CD4-positive, alpha-beta T cell (primary cell): ENCODE results near the gene CHST3. TPM values are rescaled to one million over a fixed set of nuclear protein-coding genes. Genes with fewer than 3 reads are reported as not detected.

ENCODE experiments used
- ATAC-seq: fragments of 200-7000 bp; cut with Tn5 transposase; one replicate; pipeline ENCODE4 v1.10.0; 2022; ENCODE audit warnings: mild to moderate bottlenecking; ENCODE audit not compliant: poor library complexity
- CTCF ChIA-PET: fragments of 350-600 bp; sonication (Branson Sonifier 250); formaldehyde crosslinking; loops from one replicate; lab custom pipeline; 2021; ENCODE audit warnings: antibody characterized with exemption, inconsistent platforms; lab: Charles Lee
- POLR2A ChIA-PET: fragments of 350-600 bp; sonication (Branson Sonifier 250); formaldehyde crosslinking; loops from one replicate; lab custom pipeline; 2021; ENCODE audit warnings: antibody characterized with exemption, inconsistent platforms; lab: Charles Lee
- DNase-seq, 14 experiments: peaks; one replicate each; pipeline ENCODE4 v3.0.0-alpha.2; 2013 to 2020; ENCODE audit warnings: mixed read lengths in 2 of 14
- H3K27ac ChIP-seq, 2 donors: one replicate each; pipeline versions ENCODE4 v1.5.1 to v1.7.0; 2013; ENCODE audit warnings: low read length in 2 of 2, low read depth in 1 of 2, mild to moderate bottlenecking in 1 of 2
- H3K27me3 ChIP-seq, 2 experiments: 1 replicate in 1 of 2; 2 replicates in 1 of 2; pipeline versions ENCODE4 v1.6.1 to v1.7.0; 2013; ENCODE audit warnings: low read length in 2 of 2, control low read depth in 1 of 2, mild to moderate bottlenecking in 1 of 2, moderate library complexity in 1 of 2; ENCODE audit not compliant: insufficient read depth in 2 of 2, control insufficient read depth in 1 of 2
- H3K36me3 ChIP-seq: one replicate; pipeline ENCODE4 v1.6.1; 2013; ENCODE audit warnings: low read length, control low read depth; ENCODE audit not compliant: insufficient read depth
- H3K4me1 ChIP-seq: one replicate; pipeline ENCODE4 v1.6.1; 2013; ENCODE audit warnings: low read length, control low read depth; ENCODE audit not compliant: insufficient read depth
- H3K4me3 ChIP-seq: one replicate; pipeline ENCODE4 v1.5.1; 2013; ENCODE audit warnings: mild to moderate bottlenecking, low read length, moderate library complexity
- H3K9me3 ChIP-seq, 2 experiments: 1 replicate in 1 of 2; 2 replicates in 1 of 2; pipeline versions ENCODE4 v1.6.1 to v1.7.0; 2013; ENCODE audit warnings: low read length in 2 of 2, mild to moderate bottlenecking in 2 of 2, control low read depth in 1 of 2, moderate library complexity in 1 of 2; ENCODE audit not compliant: control insufficient read depth in 1 of 2, insufficient read depth in 1 of 2
- H3K27ac Mint-ChIP-seq: one replicate; pipeline ENCODE4 v1.8.0; 2020; ENCODE audit warnings: mixed read lengths
- H3K27me3 Mint-ChIP-seq: one replicate; pipeline ENCODE4 v1.8.0; 2021; ENCODE audit warnings: mixed read lengths
- H3K36me3 Mint-ChIP-seq: one replicate; pipeline ENCODE4 v1.8.0; 2021; ENCODE audit warnings: low read depth, mixed read lengths
- H3K4me1 Mint-ChIP-seq: one replicate; pipeline ENCODE4 v1.8.0; 2021; ENCODE audit warnings: low read depth, mixed read lengths
- H3K4me3 Mint-ChIP-seq: one replicate; pipeline ENCODE4 v1.8.0; 2020; ENCODE audit warnings: mild to moderate bottlenecking, mixed read lengths
- H3K9me3 Mint-ChIP-seq: one replicate; pipeline ENCODE4 v1.8.0; 2020; ENCODE audit warnings: mixed read lengths
- intact Hi-C, 2 experiments: fragments of 100-400 bp; cut with DNase I in 1 of 2; cut with micrococcal nuclease in 1 of 2; formaldehyde crosslinking; loops; one replicate each; pipeline versions ENCODE4 v1.15.1 to v1.9.0; 2023 to 2025; cut with DNase I, micrococcal nuclease
- total RNA-seq, 174 experiments: library from RNA in 2 of 174; stranded (reverse) in 2 of 174; gene quantifications; one replicate each; pipeline ENCODE4 v1.2.3 and lab custom pipeline; 2021 to 2026
- TF ChIP-seq, protein P1 (sequence below): fragments of 200-600 bp; IDR thresholded peaks from one replicate; pipeline ENCODE4 v1.8.0; 2022; ENCODE audit warnings: antibody characterized with exemption, mild to moderate bottlenecking

Gene CHST3
- total RNA-seq, 2 experiments from 2014 or later = not detected

DNA sequence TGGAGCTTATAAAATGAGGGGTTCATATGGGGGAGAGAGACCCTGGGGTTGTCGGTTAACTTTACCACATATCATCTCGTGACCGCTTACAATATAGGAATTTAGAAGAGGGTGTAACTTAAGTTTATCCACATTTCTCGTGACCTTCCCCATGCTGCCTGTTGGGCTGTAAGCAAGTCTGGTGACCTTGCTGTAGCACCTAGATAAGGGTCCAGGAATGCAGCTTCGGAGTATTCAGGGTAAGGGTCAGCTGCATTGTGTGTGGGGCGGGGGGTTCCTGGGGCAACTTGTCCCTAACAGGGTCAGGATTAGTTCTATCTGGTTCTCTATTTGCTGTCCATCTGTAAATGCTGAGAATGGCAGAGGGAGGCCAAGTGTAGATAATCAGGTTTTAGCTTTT, 1.3 kb upstream of the CHST3 start:
- no peak overlapping the region for H3K4me3 ChIP-seq
- intact Hi-C loops = no loop called here
- ChIA-PET POLR2A (no interaction called here), CTCF (interaction anchor here (0.6 kb wide), 1 partner anchor 44 kb away, joined by 4 read pairs; no protein-coding TSS in a partner anchor)
- H3K36me3 Mint-ChIP-seq = no peaks in the 10 kb centered on the region
- H3K4me1 Mint-ChIP-seq = peaks cover 8% of the 10 kb centered on the region
- H3K27me3 ChIP-seq = peaks cover 31 to 38% of the 10 kb centered on the region in 2 experiments
- H3K27ac ChIP-seq = no peak overlapping the region
- H3K4me1 ChIP-seq = peaks cover 16% of the 10 kb centered on the region
- H3K27me3 Mint-ChIP-seq = peaks cover 60% of the 10 kb centered on the region
- TF ChIP-seq, protein P1, sequence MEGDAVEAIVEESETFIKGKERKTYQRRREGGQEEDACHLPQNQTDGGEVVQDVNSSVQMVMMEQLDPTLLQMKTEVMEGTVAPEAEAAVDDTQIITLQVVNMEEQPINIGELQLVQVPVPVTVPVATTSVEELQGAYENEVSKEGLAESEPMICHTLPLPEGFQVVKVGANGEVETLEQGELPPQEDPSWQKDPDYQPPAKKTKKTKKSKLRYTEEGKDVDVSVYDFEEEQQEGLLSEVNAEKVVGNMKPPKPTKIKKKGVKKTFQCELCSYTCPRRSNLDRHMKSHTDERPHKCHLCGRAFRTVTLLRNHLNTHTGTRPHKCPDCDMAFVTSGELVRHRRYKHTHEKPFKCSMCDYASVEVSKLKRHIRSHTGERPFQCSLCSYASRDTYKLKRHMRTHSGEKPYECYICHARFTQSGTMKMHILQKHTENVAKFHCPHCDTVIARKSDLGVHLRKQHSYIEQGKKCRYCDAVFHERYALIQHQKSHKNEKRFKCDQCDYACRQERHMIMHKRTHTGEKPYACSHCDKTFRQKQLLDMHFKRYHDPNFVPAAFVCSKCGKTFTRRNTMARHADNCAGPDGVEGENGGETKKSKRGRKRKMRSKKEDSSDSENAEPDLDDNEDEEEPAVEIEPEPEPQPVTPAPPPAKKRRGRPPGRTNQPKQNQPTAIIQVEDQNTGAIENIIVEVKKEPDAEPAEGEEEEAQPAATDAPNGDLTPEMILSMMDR = no peak
- DNase-seq = no peak
- no peaks in the 10 kb centered on the region for H3K9me3 Mint-ChIP-seq
- H3K9me3 ChIP-seq = peaks cover 0 to 10% of the 10 kb centered on the region in 2 experiments
- peak overlapping the region; percentile 72 for H3K4me3 Mint-ChIP-seq
- no peak overlapping the region for H3K27ac Mint-ChIP-seq
- no peak for ATAC-seq
- no peaks in the 10 kb centered on the region for H3K36me3 ChIP-seq

DNA sequence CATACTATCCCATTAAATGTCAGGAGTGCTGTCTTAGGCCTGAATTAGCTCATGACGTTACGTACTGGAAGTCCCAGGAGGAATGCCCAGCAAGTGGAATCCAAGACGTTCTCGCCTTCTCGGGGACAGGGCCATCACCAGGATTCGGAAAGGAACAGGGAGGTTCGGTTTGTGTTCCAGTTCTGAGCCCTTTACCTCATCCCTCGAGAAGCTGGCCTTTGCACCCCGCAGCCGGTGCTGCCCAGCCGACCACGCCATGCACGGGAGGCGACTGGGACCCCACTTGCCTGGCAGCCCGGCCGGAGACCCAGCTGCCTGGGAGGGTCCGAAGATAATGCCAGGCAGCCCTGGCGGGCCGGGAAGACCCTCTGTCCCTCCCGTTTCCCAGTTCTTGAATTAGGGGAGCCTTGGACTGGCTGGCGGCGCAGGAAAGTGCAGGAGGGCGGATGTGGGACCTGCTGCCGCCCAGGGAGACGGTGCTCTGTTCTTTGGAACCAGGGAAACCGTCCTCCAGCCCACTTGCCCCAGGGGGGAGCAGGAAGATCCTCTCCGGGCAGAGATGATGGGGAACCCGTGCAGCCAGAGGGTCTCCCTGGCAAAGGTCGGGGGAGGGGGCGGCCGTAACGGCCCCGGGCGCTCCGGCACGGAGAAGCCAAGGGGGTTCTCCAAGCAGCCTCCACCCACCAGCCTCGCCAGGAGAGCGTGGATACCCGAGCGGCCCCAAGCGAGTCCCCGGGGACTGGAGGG, 671 bp upstream of the CHST3 start:
- peaks cover 65% of the 10 kb centered on the region for H3K27me3 Mint-ChIP-seq

GRCh38 chr10:71964743-71965515, 734 bp downstream of the CHST3 start:
- ChIA-PET CTCF (no interaction called here), POLR2A (no interaction called here)
- DNase-seq = peak in 3 of 14 experiments; percentile 7 to 48 (median 21)
- peaks cover 31 to 38% of the 10 kb centered on the region in 2 experiments for H3K27me3 ChIP-seq
- H3K4me1 ChIP-seq = peaks cover 16% of the 10 kb centered on the region
- TF ChIP-seq, protein P1 = no peak
- H3K27ac ChIP-seq = no peak overlapping the region
- Mint-ChIP-seq H3K27me3 (peaks cover 61% of the 10 kb centered on the region), H3K27ac (no peak overlapping the region), H3K4me1 (peaks cover 8% of the 10 kb centered on the region), H3K4me3 (peak overlapping the region; percentile 82), H3K9me3 (no peaks in the 10 kb centered on the region), H3K36me3 (no peaks in the 10 kb centered on the region)
- H3K4me3 ChIP-seq = peak overlapping the region; percentile 34
- H3K9me3 ChIP-seq = peaks cover 0 to 10% of the 10 kb centered on the region in 2 experiments
- H3K36me3 ChIP-seq = no peaks in the 10 kb centered on the region
- intact Hi-C loops = no loop called here
- peak; percentile 56 for ATAC-seq

More for the DNA sequence above, 671 bp upstream of the CHST3 start:
- peaks cover 16% of the 10 kb centered on the region for H3K4me1 ChIP-seq
- intact Hi-C loops = no loop called here
- Mint-ChIP-seq H3K4me3 (peak overlapping the region; percentile 72), H3K36me3 (no peaks in the 10 kb centered on the region), H3K27ac (no peak overlapping the region), H3K4me1 (peaks cover 8% of the 10 kb centered on the region), H3K9me3 (no peaks in the 10 kb centered on the region)
- ChIA-PET CTCF (interaction anchor here (0.6 kb wide), 1 partner anchor 44 kb away, joined by 4 read pairs; no protein-coding TSS in a partner anchor), POLR2A (no interaction called here)
- peaks cover 0 to 10% of the 10 kb centered on the region in 2 experiments for H3K9me3 ChIP-seq
- DNase-seq = no peak
- peaks cover 31 to 38% of the 10 kb centered on the region in 2 experiments for H3K27me3 ChIP-seq
- TF ChIP-seq, protein P1 = no peak
- H3K4me3 ChIP-seq = peak overlapping the region; percentile 19
- no peak overlapping the region for H3K27ac ChIP-seq
- no peak for ATAC-seq
- no peaks in the 10 kb centered on the region for H3K36me3 ChIP-seq
